Adrenal gland (tissue), 5 donors: Measurements from ENCODE around the gene NAV2.

Experiments used
- CTCF ChIP-seq, 6 experiments: fragments of 450-650 bp in 4 of 6; fragments of 200-600 bp in 2 of 6; sonication (generic) in 1 of 6; IDR thresholded peaks; 1 replicate in 5 of 6; 2 replicates in 1 of 6; pipeline versions ENCODE4 v1.5.1 to v1.8.0; 2016 to 2021; ENCODE audit warnings: antibody characterized with exemption in 6 of 6, mild to moderate bottlenecking in 2 of 6, moderate library complexity in 1 of 6
- POLR2A ChIP-seq, 2 donors: fragments of 450-650 bp; IDR thresholded peaks; one replicate each; pipeline ENCODE4 v1.6.1; 2017; ENCODE audit warnings: antibody characterized with exemption in 2 of 2, mild to moderate bottlenecking in 2 of 2, moderate library complexity in 1 of 2
- donor health status: DM: no; HTN: no; CAD: no.

DNA sequence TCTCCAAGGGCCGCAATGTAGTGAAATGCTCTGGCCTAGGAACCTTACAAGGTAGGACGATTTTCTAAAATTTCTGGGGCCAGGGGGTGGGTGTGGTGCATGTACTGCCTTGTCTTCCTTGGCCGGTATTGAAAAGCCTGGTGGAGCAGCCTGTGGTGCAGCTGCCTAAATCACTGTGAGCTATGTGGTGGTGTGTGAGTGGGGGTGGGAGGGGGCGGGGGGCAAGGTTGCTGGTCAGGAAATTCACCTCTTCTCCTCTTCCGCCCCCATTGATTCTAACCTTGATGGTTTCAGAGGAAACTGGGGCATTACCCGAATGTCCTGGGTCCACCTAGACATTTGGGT is 310.4 kb downstream of the NAV2 start:
- TF ChIP-seq CTCF (IDR thresholded peaks at IDR 0.05): no peak
- no peak for TF ChIP-seq POLR2A (IDR thresholded peaks at IDR 0.05)
